HepG2 (cell line): ENCODE measurements around the gene KCNRG. TPM values are rescaled to one million over a fixed set of nuclear protein-coding genes. Genes with fewer than 3 reads are reported as not detected.

Source experiments
- HOXA9 ChIP-seq: sonication (generic); formaldehyde crosslinking; IDR thresholded peaks from 2 replicates; pipeline ENCODE4 v1.8.1; 2022; ENCODE audit warnings: missing genetic modification reagents, mild to moderate bottlenecking, moderate library complexity, borderline replicate concordance
- KAT7 ChIP-seq: IDR thresholded peaks from 2 replicates; pipeline ENCODE4 v1.6.1; 2018; ENCODE audit warnings: borderline replicate concordance, missing compliant biosample characterization
- KDM5A ChIP-seq: fragments of 200-600 bp; sonication (generic); IDR thresholded peaks from 2 replicates; pipeline ENCODE4 v1.7.0; 2018; ENCODE audit warnings: antibody characterized with exemption, mild to moderate bottlenecking, low read length, borderline replicate concordance
- MIXL1 ChIP-seq: IDR thresholded peaks from 2 replicates; pipeline ENCODE4 v1.6.1; 2016
- MXI1 ChIP-seq: IDR thresholded peaks from 3 replicates; pipeline ENCODE4 v1.6.1; 2012; ENCODE audit warnings: low read depth, low read length, inconsistent platforms, borderline replicate concordance
- NRL ChIP-seq: sonication (generic); formaldehyde crosslinking; IDR thresholded peaks from 2 replicates; pipeline ENCODE4 v1.5.0; 2020; ENCODE audit warnings: missing genetic modification reagents, mild to moderate bottlenecking, moderate library complexity, borderline replicate concordance
- PAXIP1 ChIP-seq: sonication (generic); formaldehyde crosslinking; conservative IDR thresholded peaks from 2 replicates; pipeline ENCODE4 v1.4.0; 2020; ENCODE audit warnings: mild to moderate bottlenecking, missing genetic modification reagents, moderate library complexity
- PLSCR1 ChIP-seq: sonication (generic); formaldehyde crosslinking; IDR thresholded peaks from 2 replicates; pipeline ENCODE4 v1.5.0; 2020; ENCODE audit warnings: missing genetic modification reagents, mild to moderate bottlenecking, borderline replicate concordance
- PRMT3 ChIP-seq: sonication (generic); formaldehyde crosslinking; IDR thresholded peaks from 2 replicates; pipeline ENCODE4 v1.8.1; 2022; ENCODE audit warnings: low read depth, mild to moderate bottlenecking, moderate library complexity, missing genetic modification reagents, borderline replicate concordance
- SATB2 ChIP-seq: sonication (generic); formaldehyde crosslinking; IDR thresholded peaks from 2 replicates; pipeline ENCODE4 v1.5.0; 2020; ENCODE audit warnings: missing genetic modification reagents
- SRF ChIP-seq: IDR thresholded peaks from 2 replicates; pipeline ENCODE4 v1.6.1; 2011; ENCODE audit warnings: mild to moderate bottlenecking, low read depth, low read length, moderate library complexity
- SRY ChIP-seq: sonication (generic); formaldehyde crosslinking; IDR thresholded peaks from 2 replicates; pipeline ENCODE4 v1.8.0; 2022; ENCODE audit warnings: mild to moderate bottlenecking, missing genetic modification reagents
- ZNF10 ChIP-seq: sonication (generic); formaldehyde crosslinking; IDR thresholded peaks from 2 replicates; pipeline ENCODE4 v1.4.0; 2020; ENCODE audit warnings: mild to moderate bottlenecking, low read depth, missing genetic modification reagents, borderline replicate concordance
- ZNF264 ChIP-seq: sonication (generic); formaldehyde crosslinking; IDR thresholded peaks from 2 replicates; pipeline ENCODE4 v1.4.0; 2020; ENCODE audit warnings: missing genetic modification reagents
- ZNF281 ChIP-seq: sonication (generic); formaldehyde crosslinking; IDR thresholded peaks from 2 replicates; pipeline ENCODE4 v1.4.0; 2020; ENCODE audit warnings: missing genetic modification reagents, borderline replicate concordance
- ZNF30 ChIP-seq: sonication (generic); formaldehyde crosslinking; IDR thresholded peaks from 2 replicates; pipeline ENCODE4 v1.5.0; 2020; ENCODE audit warnings: mild to moderate bottlenecking, missing genetic modification reagents
- ZNF343 ChIP-seq: sonication (generic); formaldehyde crosslinking; IDR thresholded peaks from 2 replicates; pipeline ENCODE4 v1.4.0; 2020; ENCODE audit warnings: mild to moderate bottlenecking, missing genetic modification reagents
- ZNF382 ChIP-seq: sonication (generic); formaldehyde crosslinking; IDR thresholded peaks from 2 replicates; pipeline ENCODE4 v1.5.0; 2020; ENCODE audit warnings: missing genetic modification reagents, mild to moderate bottlenecking, borderline replicate concordance
- ZNF558 ChIP-seq: sonication (generic); formaldehyde crosslinking; IDR thresholded peaks from 2 replicates; pipeline ENCODE4 v1.9.0; 2022; ENCODE audit warnings: mild to moderate bottlenecking, missing genetic modification reagents, borderline replicate concordance
- ZNF614 ChIP-seq: IDR thresholded peaks from 2 replicates; pipeline ENCODE4 v1.6.1; 2018; ENCODE audit warnings: missing biosample characterization, missing genetic modification reagents, inconsistent platforms, borderline replicate concordance
- ZNF777 ChIP-seq: sonication (generic); formaldehyde crosslinking; IDR thresholded peaks from 2 replicates; pipeline ENCODE4 v1.4.0; 2020; ENCODE audit warnings: missing genetic modification reagents
- polyA plus RNA-seq, 8 experiments: library from polyadenylated mRNA; depleted of rRNA in 3 of 8; stranded (reverse) in 7 of 8; unstranded in 1 of 8; fragments of >200 nt; fragmentation: Illumina TruSeq in 4 of 8; extraction: Trizol in 4 of 8; gene quantifications; 2 replicates each; pipeline versions ENCODE4 v1.2.1 to v1.2.3, GENCODE V29; 2011 to 2016; ENCODE audit warnings: low read depth in 4 of 8, missing spikeins in 1 of 8, mixed read lengths in 1 of 8; ENCODE audit not compliant: insufficient read depth in 1 of 8
- total RNA-seq, 5 experiments: library from RNA; depleted of rRNA; stranded (reverse); fragments of >200 nt; fragmentation: Illumina TruSeq; extraction: Trizol; gene quantifications; 2 replicates each; pipeline ENCODE4 v1.2.3, GENCODE V29; 2016; ENCODE audit warnings: low read depth in 1 of 5

The KCNRG gene
- total and polyA plus RNA-seq, 2 of the 13 experiments (the other 11 are each of a cell fraction or from before 2014, with no cell fraction given): 1.0 to 1.5 TPM

- TF ChIP-seq SATB2 (CRISPR knock-in tag) (peak; percentile 7; the same call in 1 of the 2 replicates), SRY (CRISPR knock-in tag) (0 out of 2 replicates have a peak, but pooled peaks have one; percentile 34), ZNF281 (CRISPR knock-in tag) (peak; percentile 11; the same call in 1 of the 2 replicates), ZNF614 (CRISPR knock-in tag) (no peak), ZNF10 (CRISPR knock-in tag) (no peak), ZNF558 (peak; percentile 78; the same call in 1 of the 2 replicates), ZNF777 (CRISPR knock-in tag) (peak; percentile 87), NRL (CRISPR knock-in tag) (peak; percentile 75; the same call in 1 of the 2 replicates), KAT7 (CRISPR knock-in tag) (peak; percentile 64; the same call in 1 of the 2 replicates), SRF (no peak), KDM5A (0 out of 2 replicates have a peak, but pooled peaks have one; percentile 44), MIXL1 (CRISPR knock-in tag) (no peak), PRMT3 (CRISPR knock-in tag) (0 out of 2 replicates have a peak, but pooled peaks have one; percentile 27), MXI1 (peak; percentile 61; the same call in 1 of the 3 replicates), PLSCR1 (no peak), ZNF264 (no peak; the same call in 1 of the 2 replicates), ZNF382 (CRISPR knock-in tag) (no peak), HOXA9 (CRISPR knock-in tag) (no peak), ZNF343 (0 out of 2 replicates have a peak, but pooled peaks have one; percentile 25), PAXIP1 (no peak; the same call in 1 of the 2 replicates), ZNF30 (CRISPR knock-in tag) (0 out of 2 replicates have a peak, but pooled peaks have one; percentile 6)
Measured at GRCh38 chr13:49996951-49997895, 18.0 kb upstream of the KCNRG start, which contains the start of gene TRIM13 (continued).
